Caco-2 (cell line): ENCODE results near the gene PLCB1. TPM values are rescaled to one million over a fixed set of nuclear protein-coding genes. Genes with fewer than 3 reads are reported as not detected.

ENCODE experiments used
- BruUV-seq: library from RNA; stranded (reverse); fragments of 400-500 nt; replicated peaks from 2 replicates; lab custom pipeline; 2021; lab: Mats Ljungman, UMichigan
- CTCF ChIA-PET: fragments of 300-600 bp; sonication (Branson Sonifier 250); formaldehyde crosslinking; loops from one replicate; lab custom pipeline; 2022; ENCODE audit warnings: antibody characterized with exemption; lab: Charles Lee
- POLR2A ChIA-PET: fragments of 300-600 bp; sonication (Branson Sonifier 250); formaldehyde crosslinking; loops from one replicate; lab custom pipeline; 2022; ENCODE audit warnings: antibody characterized with exemption; lab: Charles Lee
- DNase-seq, 2 experiments: peaks; one replicate each; pipeline versions ENCODE4 v3.0.0 to v3.0.0-alpha.2; 2020 to 2022
- H3K27me3 ChIP-seq: replicated peaks from 2 replicates; pipeline ENCODE4 v1.6.0; 2011; ENCODE audit warnings: low read length; ENCODE audit not compliant: control insufficient read depth, insufficient read depth
- H3K36me3 ChIP-seq: 2 replicates; pipeline ENCODE4 v1.5.1; 2011; ENCODE audit warnings: low read length; ENCODE audit not compliant: control insufficient read depth, insufficient read depth
- H3K4me1 ChIP-seq: fragments of 250-450 bp; sonication (Bioruptor Pico); 2 replicates; pipeline ENCODE4 v1.5.1; 2020; ENCODE audit warnings: mild to moderate bottlenecking
- H3K4me3 ChIP-seq: 2 replicates; pipeline ENCODE4 v1.5.1; 2011; ENCODE audit warnings: low read depth, mild to moderate bottlenecking, control low read depth, low read length
- H3K9me3 ChIP-seq: fragments of 250-450 bp; sonication (Bioruptor Pico); 2 replicates; pipeline ENCODE4 v1.5.1; 2020; ENCODE audit warnings: mild to moderate bottlenecking, moderate library complexity
- H3K27ac Mint-ChIP-seq: one replicate; pipeline ENCODE4 v1.8.0; 2022; ENCODE audit warnings: mixed read lengths; ENCODE audit not compliant: unreplicated experiment
- H3K27me3 Mint-ChIP-seq: one replicate; pipeline ENCODE4 v1.8.0; 2022; ENCODE audit warnings: mixed read lengths; ENCODE audit not compliant: insufficient read depth, unreplicated experiment
- H3K36me3 Mint-ChIP-seq: one replicate; pipeline ENCODE4 v1.8.0; 2022; ENCODE audit warnings: mild to moderate bottlenecking, mixed read lengths; ENCODE audit not compliant: insufficient read depth, unreplicated experiment
- H3K4me1 Mint-ChIP-seq: one replicate; pipeline ENCODE4 v1.8.0; 2022; ENCODE audit warnings: low read depth, mixed read lengths; ENCODE audit not compliant: unreplicated experiment
- H3K4me3 Mint-ChIP-seq: one replicate; pipeline ENCODE4 v1.8.0; 2022; ENCODE audit warnings: mild to moderate bottlenecking, moderate library complexity, mixed read lengths; ENCODE audit not compliant: unreplicated experiment
- H3K9me3 Mint-ChIP-seq: one replicate; pipeline ENCODE4 v1.8.0; 2022; ENCODE audit warnings: mixed read lengths; ENCODE audit not compliant: unreplicated experiment
- CTCF ChIP-seq, 2 experiments: fragments of 200-600 bp in 1 of 2; IDR thresholded peaks; 1 replicate in 1 of 2; 2 replicates in 1 of 2; pipeline versions ENCODE4 v1.5.1 to v1.8.0; 2011 to 2022; ENCODE audit warnings: antibody characterized with exemption in 1 of 2, control low read depth in 1 of 2, inconsistent platforms in 1 of 2, low read depth in 1 of 2, low read length in 1 of 2, mild to moderate bottlenecking in 1 of 2, moderate library complexity in 1 of 2; ENCODE audit not compliant: insufficient read depth in 1 of 2, severe bottlenecking in 1 of 2, unreplicated experiment in 1 of 2
- intact Hi-C: fragments of 100-400 bp; cut with micrococcal nuclease; formaldehyde crosslinking; loops from one replicate; pipeline ENCODE4 v1.10.0; 2022; ENCODE audit not compliant: unreplicated experiment
- total RNA-seq: library from RNA; stranded (reverse); gene quantifications from 2 replicates; pipeline ENCODE4 v1.2.3, GENCODE V29; 2022

The PLCB1 gene
- total RNA-seq, 1 experiment from 2014 or later: 105 TPM

- no peak overlapping the region for H3K4me3 ChIP-seq
- H3K27me3 ChIP-seq: no peaks in the 10 kb centered on the region
- ChIA-PET CTCF (no interaction called here), POLR2A (no interaction called here)
- H3K27ac Mint-ChIP-seq: no peak overlapping the region
- intact Hi-C loops: no loop called here
- peaks cover 28% of the 10 kb centered on the region for H3K4me1 ChIP-seq
- DNase-seq: no peak
- peaks cover 8% of the 10 kb centered on the region for H3K4me1 Mint-ChIP-seq
- TF ChIP-seq CTCF (IDR thresholded peaks at IDR 0.05; ENCODE audit: insufficient read depth in 1 of 2, low read depth in 1 of 2, low read length in 1 of 2, severe bottlenecking in 1 of 2, unreplicated experiment in 1 of 2): no peak
- H3K9me3 Mint-ChIP-seq: no peaks in the 10 kb centered on the region
- H3K36me3 Mint-ChIP-seq: peaks cover 5% of the 10 kb centered on the region
- H3K27me3 Mint-ChIP-seq: no peaks in the 10 kb centered on the region
- no peaks in the 10 kb centered on the region for H3K9me3 ChIP-seq
- no peak overlapping the region for H3K4me3 Mint-ChIP-seq
- BruUV-seq: no TSS peak
- H3K36me3 ChIP-seq: no peaks in the 10 kb centered on the region
Observed at GRCh38 chr20:8874437-8874836, 742.4 kb downstream of the PLCB1 start.

GRCh38 chr20:8875586-8875985 is 743.5 kb downstream of the PLCB1 start:
- intact Hi-C loops: no loop called here

GRCh38 chr20:8876366-8876765 is 744.3 kb downstream of the PLCB1 start:
- Mint-ChIP-seq H3K9me3 (no peaks in the 10 kb centered on the region), H3K4me1 (no peaks in the 10 kb centered on the region), H3K27me3 (no peaks in the 10 kb centered on the region), H3K27ac (no peak overlapping the region), H3K4me3 (no peak overlapping the region), H3K36me3 (peaks cover 5% of the 10 kb centered on the region)
- no TSS peak for BruUV-seq
- peaks cover 10% of the 10 kb centered on the region for H3K4me1 ChIP-seq
- no peaks in the 10 kb centered on the region for H3K9me3 ChIP-seq
- intact Hi-C loops: no loop called here
- no peaks in the 10 kb centered on the region for H3K36me3 ChIP-seq
- ChIA-PET POLR2A (no interaction called here), CTCF (interaction anchor here (1.3 kb wide), 1 partner anchor 23 kb away, joined by 6 read pairs; no protein-coding TSS in a partner anchor)
- H3K27me3 ChIP-seq: no peaks in the 10 kb centered on the region
- DNase-seq: no peak
- TF ChIP-seq CTCF (IDR thresholded peaks at IDR 0.05; ENCODE audit: insufficient read depth in 1 of 2, low read depth in 1 of 2, low read length in 1 of 2, severe bottlenecking in 1 of 2, unreplicated experiment in 1 of 2): no peak
- H3K4me3 ChIP-seq: no peak overlapping the region

More at GRCh38 chr20:8875586-8875985, 743.5 kb downstream of the PLCB1 start:
- Mint-ChIP-seq H3K36me3 (no peaks in the 10 kb centered on the region), H3K4me1 (peaks cover 4% of the 10 kb centered on the region), H3K4me3 (no peak overlapping the region), H3K27me3 (no peaks in the 10 kb centered on the region), H3K9me3 (no peaks in the 10 kb centered on the region), H3K27ac (no peak overlapping the region)
- peaks cover 18% of the 10 kb centered on the region for H3K4me1 ChIP-seq
- TF ChIP-seq CTCF (IDR thresholded peaks at IDR 0.05; ENCODE audit: insufficient read depth in 1 of 2, low read depth in 1 of 2, low read length in 1 of 2, severe bottlenecking in 1 of 2, unreplicated experiment in 1 of 2): no peak
- no peaks in the 10 kb centered on the region for H3K27me3 ChIP-seq
- BruUV-seq: no TSS peak
- no peak overlapping the region for H3K4me3 ChIP-seq
- H3K9me3 ChIP-seq: no peaks in the 10 kb centered on the region
- CTCF ChIA-PET: no interaction called here
- POLR2A ChIA-PET: no interaction called here
- H3K36me3 ChIP-seq: no peaks in the 10 kb centered on the region
- DNase-seq: no peak
